OCI-LY3 (cell line): Measurements from ENCODE around the gene CCL25.
"Not testable (repeated sequence)": the region's sequence is repeated elsewhere in the genome, so short reads cannot be mapped to it uniquely, and the experiment has no call there.

ENCODE experiments used
- EZH2phosphoT487 ChIP-seq: fragments of 200-600 bp; shearing (Covaris generic); IDR thresholded peaks from 2 replicates; pipeline ENCODE4 v1.6.1; 2018; ENCODE audit warnings: antibody characterized with exemption, mixed run types, low read depth
- TF ChIP-seq, protein P1 (sequence below): fragments of 200-600, 300-600 bp; sonication (generic); IDR thresholded peaks from 2 replicates; pipeline ENCODE4 v1.5.1; 2014; ENCODE audit warnings: antibody characterized with exemption, low read length, low read depth

DNA sequence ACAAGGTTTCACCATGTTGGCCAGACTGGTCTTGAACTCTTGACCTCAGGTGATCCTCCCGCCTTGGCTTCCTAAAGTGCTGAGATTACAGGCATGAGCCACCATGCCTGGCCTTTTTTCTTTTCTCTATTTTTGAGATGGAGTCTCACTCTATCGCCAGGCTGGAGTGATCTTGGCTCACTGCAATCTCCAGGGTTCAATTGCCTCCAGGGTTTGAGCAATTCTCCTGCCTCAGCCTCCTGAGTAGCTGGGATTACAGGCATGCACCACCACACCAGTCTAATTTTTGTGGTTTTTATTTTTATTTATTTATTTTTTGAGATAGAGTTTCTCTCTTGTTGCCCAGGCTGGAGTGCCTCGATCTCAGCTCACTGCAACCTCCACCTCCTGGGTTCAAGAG is 28.3 kb upstream of the CCL25 start:
- TF ChIP-seq, protein P1, sequence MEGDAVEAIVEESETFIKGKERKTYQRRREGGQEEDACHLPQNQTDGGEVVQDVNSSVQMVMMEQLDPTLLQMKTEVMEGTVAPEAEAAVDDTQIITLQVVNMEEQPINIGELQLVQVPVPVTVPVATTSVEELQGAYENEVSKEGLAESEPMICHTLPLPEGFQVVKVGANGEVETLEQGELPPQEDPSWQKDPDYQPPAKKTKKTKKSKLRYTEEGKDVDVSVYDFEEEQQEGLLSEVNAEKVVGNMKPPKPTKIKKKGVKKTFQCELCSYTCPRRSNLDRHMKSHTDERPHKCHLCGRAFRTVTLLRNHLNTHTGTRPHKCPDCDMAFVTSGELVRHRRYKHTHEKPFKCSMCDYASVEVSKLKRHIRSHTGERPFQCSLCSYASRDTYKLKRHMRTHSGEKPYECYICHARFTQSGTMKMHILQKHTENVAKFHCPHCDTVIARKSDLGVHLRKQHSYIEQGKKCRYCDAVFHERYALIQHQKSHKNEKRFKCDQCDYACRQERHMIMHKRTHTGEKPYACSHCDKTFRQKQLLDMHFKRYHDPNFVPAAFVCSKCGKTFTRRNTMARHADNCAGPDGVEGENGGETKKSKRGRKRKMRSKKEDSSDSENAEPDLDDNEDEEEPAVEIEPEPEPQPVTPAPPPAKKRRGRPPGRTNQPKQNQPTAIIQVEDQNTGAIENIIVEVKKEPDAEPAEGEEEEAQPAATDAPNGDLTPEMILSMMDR: not testable (repeated sequence)
- TF ChIP-seq EZH2phosphoT487: not testable (repeated sequence)
